ENCODE measurements around the gene DNAJC13. TPM values are rescaled to one million over a fixed set of nuclear protein-coding genes. Genes with fewer than 3 reads are reported as not detected.

The DNAJC13 gene
- total RNA-seq, 1 experiment from 2014 or later: 33.0 TPM

DNA sequence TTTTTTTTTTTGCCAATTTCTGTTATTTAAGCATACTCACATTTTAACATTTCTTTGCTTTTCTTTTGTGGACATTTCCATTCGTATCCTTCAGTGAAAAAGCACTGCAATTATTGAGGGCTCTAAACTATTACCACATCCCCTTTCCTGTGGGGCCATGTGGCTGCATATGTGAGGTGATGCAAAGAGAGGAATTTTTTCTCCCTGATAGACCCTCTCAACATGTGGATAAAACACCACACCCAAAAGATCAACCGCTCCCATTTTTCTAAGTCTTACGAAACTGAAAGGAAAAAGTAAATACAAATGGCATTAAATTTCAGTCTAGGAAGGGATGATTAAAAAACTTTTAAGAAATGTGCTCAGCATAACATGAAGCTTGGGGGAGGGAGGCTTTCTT, 68.8 kb downstream of the DNAJC13 start:
- H3K9me3 Mint-ChIP-seq (ENCODE audit: unreplicated experiment): no peaks in the 10 kb centered on the region
- intact Hi-C loops (cut with micrococcal nuclease): no loop called here
- BruUV-seq (replicated peaks): no TSS peak
- POLR2A ChIA-PET: interaction anchor here (0.6 to 0.7 kb wide), 2 partner anchors 23 to 24 kb away, joined by 3 read pairs; no protein-coding TSS in a partner anchor
- DNase-seq (ENCODE audit: unreplicated experiment): peak; percentile 44
- H3K27ac Mint-ChIP-seq (ENCODE audit: low read depth, unreplicated experiment): no peak overlapping the region
- no peaks in the 10 kb centered on the region for H3K27me3 Mint-ChIP-seq (ENCODE audit: insufficient read depth, unreplicated experiment)
- peaks cover 22% of the 10 kb centered on the region for H3K36me3 Mint-ChIP-seq (ENCODE audit: insufficient read depth, unreplicated experiment)
- H3K4me3 Mint-ChIP-seq (ENCODE audit: unreplicated experiment): no peak overlapping the region
- CTCF ChIA-PET: interaction anchor here (0.6 to 2.1 kb wide), 2 partner anchors 8 to 156 kb away, joined by 3 to 10 read pairs; no protein-coding TSS in a partner anchor
- TF ChIP-seq, protein P1, sequence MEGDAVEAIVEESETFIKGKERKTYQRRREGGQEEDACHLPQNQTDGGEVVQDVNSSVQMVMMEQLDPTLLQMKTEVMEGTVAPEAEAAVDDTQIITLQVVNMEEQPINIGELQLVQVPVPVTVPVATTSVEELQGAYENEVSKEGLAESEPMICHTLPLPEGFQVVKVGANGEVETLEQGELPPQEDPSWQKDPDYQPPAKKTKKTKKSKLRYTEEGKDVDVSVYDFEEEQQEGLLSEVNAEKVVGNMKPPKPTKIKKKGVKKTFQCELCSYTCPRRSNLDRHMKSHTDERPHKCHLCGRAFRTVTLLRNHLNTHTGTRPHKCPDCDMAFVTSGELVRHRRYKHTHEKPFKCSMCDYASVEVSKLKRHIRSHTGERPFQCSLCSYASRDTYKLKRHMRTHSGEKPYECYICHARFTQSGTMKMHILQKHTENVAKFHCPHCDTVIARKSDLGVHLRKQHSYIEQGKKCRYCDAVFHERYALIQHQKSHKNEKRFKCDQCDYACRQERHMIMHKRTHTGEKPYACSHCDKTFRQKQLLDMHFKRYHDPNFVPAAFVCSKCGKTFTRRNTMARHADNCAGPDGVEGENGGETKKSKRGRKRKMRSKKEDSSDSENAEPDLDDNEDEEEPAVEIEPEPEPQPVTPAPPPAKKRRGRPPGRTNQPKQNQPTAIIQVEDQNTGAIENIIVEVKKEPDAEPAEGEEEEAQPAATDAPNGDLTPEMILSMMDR (IDR thresholded peaks at IDR 0.05; ENCODE audit: unreplicated experiment): no peak
- H3K4me1 Mint-ChIP-seq (ENCODE audit: insufficient read depth, unreplicated experiment): peaks cover 9% of the 10 kb centered on the region

DNA sequence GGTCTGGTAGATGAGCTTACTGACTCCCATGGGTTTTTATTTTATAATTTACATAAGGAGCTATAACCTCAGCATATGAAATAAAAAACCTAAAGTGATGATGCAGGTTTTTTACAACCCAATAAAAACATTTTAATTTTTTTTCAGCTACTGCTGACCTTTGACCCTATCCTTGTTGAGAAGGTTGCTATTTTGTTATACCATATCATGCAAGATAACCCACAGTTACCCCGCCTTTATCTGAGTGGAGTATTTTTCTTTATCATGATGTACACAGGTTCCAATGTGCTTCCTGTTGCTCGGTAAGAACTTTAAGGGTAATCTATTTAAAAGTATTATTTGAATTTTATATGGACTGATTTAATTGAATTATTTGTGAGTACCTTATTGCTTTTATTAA, 70.8 kb downstream of the DNAJC13 start:
- intact Hi-C loops (cut with micrococcal nuclease): no loop called here
- Mint-ChIP-seq H3K4me1 (ENCODE audit: insufficient read depth, unreplicated experiment) (peaks cover 9% of the 10 kb centered on the region), H3K4me3 (ENCODE audit: unreplicated experiment) (no peak overlapping the region), H3K9me3 (ENCODE audit: unreplicated experiment) (no peaks in the 10 kb centered on the region), H3K27ac (ENCODE audit: low read depth, unreplicated experiment) (no peak overlapping the region), H3K36me3 (ENCODE audit: insufficient read depth, unreplicated experiment) (peaks cover 19% of the 10 kb centered on the region), H3K27me3 (ENCODE audit: insufficient read depth, unreplicated experiment) (no peaks in the 10 kb centered on the region)
- TF ChIP-seq, protein P1 (IDR thresholded peaks at IDR 0.05; ENCODE audit: unreplicated experiment): no peak
- CTCF ChIA-PET: interaction anchor here (0.9 to 2.1 kb wide), 5 partner anchors 11 to 154 kb away, joined by 3 to 10 read pairs (median 3); no protein-coding TSS in a partner anchor
- POLR2A ChIA-PET: interaction anchor here (0.8 kb wide), 1 partner anchor 76 kb away, joined by 3 read pairs; no protein-coding TSS in a partner anchor
- no TSS peak for BruUV-seq (replicated peaks)
- no peak for DNase-seq (ENCODE audit: unreplicated experiment)

DNA sequence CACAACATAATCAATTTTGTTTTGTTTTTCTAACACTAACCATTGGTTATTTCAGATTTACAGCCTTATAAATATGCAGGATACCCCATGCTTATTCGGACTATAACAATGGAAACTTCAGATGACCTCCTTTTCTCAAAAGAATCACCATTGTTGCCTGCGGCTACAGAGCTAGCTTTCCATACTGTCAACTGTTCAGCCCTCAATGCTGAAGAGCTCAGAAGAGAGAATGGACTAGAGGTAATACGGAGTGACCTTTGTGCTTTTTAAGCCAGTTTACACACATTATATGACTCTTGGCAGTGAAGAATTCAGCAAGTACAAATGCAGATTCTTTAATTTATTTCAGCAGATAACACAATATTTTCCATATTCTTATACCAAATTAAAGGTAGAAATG, 81.8 kb downstream of the DNAJC13 start:
- TF ChIP-seq, protein P1 (IDR thresholded peaks at IDR 0.05; ENCODE audit: unreplicated experiment): no peak
- no TSS peak for BruUV-seq (replicated peaks)
- H3K36me3 Mint-ChIP-seq (ENCODE audit: insufficient read depth, unreplicated experiment): peaks cover 80% of the 10 kb centered on the region
- no peaks in the 10 kb centered on the region for H3K4me1 Mint-ChIP-seq (ENCODE audit: insufficient read depth, unreplicated experiment)
- intact Hi-C loops (cut with micrococcal nuclease): no loop called here
- no peaks in the 10 kb centered on the region for H3K27me3 Mint-ChIP-seq (ENCODE audit: insufficient read depth, unreplicated experiment)
- DNase-seq (ENCODE audit: unreplicated experiment): no peak
- H3K9me3 Mint-ChIP-seq (ENCODE audit: unreplicated experiment): no peaks in the 10 kb centered on the region
- ChIA-PET POLR2A (interaction anchor here (0.7 kb wide), 1 partner anchor 53 kb away, joined by 3 read pairs; no protein-coding TSS in a partner anchor), CTCF (interaction anchor here (0.7 to 1.2 kb wide), 3 partner anchors 9 to 12 kb away, joined by 3 read pairs; no protein-coding TSS in a partner anchor)
- no peak overlapping the region for H3K27ac Mint-ChIP-seq (ENCODE audit: low read depth, unreplicated experiment)
- no peak overlapping the region for H3K4me3 Mint-ChIP-seq (ENCODE audit: unreplicated experiment)

DNA sequence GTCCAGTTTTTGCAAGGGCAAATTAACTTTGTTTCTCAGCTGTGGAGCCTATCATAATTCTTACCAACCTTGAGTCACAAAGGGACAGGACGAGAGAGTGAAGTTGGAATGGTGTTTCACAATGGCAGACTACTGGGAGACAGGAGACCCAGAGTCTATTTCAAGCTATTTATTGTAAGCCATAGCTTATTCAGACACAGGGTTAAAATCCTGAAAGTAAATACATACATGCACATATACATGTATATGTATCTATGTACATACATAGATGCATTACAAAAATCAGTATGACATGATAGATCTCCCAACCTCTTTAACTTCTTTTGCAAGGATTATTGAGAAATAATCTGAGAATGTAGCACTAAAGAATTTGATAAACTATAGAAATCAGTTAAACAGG, 86.3 kb downstream of the DNAJC13 start:
- no TSS peak for BruUV-seq (replicated peaks)
- POLR2A ChIA-PET: interaction anchor here (0.7 to 1.5 kb wide), 2 partner anchors 10 to 17 kb away, joined by 3 to 4 read pairs; no protein-coding TSS in a partner anchor
- peaks cover 82% of the 10 kb centered on the region for H3K36me3 Mint-ChIP-seq (ENCODE audit: insufficient read depth, unreplicated experiment)
- H3K27ac Mint-ChIP-seq (ENCODE audit: low read depth, unreplicated experiment): no peak overlapping the region
- no peaks in the 10 kb centered on the region for H3K4me1 Mint-ChIP-seq (ENCODE audit: insufficient read depth, unreplicated experiment)
- intact Hi-C loops (cut with micrococcal nuclease): no loop called here
- no peaks in the 10 kb centered on the region for H3K27me3 Mint-ChIP-seq (ENCODE audit: insufficient read depth, unreplicated experiment)
- no peak overlapping the region for H3K4me3 Mint-ChIP-seq (ENCODE audit: unreplicated experiment)
- TF ChIP-seq, protein P1 (IDR thresholded peaks at IDR 0.05; ENCODE audit: unreplicated experiment): no peak
- DNase-seq (ENCODE audit: unreplicated experiment): no peak
- CTCF ChIA-PET: interaction anchor here (0.6 to 1.6 kb wide), 4 partner anchors 15 to 139 kb away, joined by 3 to 4 read pairs (median 3); no protein-coding TSS in a partner anchor
- H3K9me3 Mint-ChIP-seq (ENCODE audit: unreplicated experiment): no peaks in the 10 kb centered on the region
